ENCODE results near the gene FBXL12.
A peak's percentile ranks its signal among the peaks of the same experiment; 100 is the strongest.
"Not testable (repeated sequence)": the region's sequence is repeated elsewhere in the genome, so short reads cannot be mapped to it uniquely, and the experiment has no call there.

Gene FBXL12

DNA sequence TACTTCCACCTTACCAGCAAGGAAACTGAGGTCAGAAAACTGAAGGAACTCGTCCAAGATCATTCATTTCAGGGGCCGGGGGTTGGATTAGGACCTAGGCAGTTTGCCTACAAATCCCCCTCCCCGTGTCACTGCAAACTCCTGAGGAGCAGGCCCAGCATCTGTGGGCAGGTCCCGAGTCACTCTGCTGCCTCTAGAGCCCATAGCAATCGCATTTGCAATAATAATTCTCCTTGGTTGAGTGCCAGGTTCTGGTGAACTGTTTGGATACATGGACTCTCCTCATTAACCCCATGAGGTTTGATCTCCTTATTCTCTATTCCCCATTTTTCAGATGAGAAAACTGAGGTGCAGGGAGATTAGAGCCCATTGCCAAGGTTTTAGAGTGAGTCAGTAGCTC is 17.1 kb upstream of the FBXL12 start:
- no peak for FAIRE-seq

DNA sequence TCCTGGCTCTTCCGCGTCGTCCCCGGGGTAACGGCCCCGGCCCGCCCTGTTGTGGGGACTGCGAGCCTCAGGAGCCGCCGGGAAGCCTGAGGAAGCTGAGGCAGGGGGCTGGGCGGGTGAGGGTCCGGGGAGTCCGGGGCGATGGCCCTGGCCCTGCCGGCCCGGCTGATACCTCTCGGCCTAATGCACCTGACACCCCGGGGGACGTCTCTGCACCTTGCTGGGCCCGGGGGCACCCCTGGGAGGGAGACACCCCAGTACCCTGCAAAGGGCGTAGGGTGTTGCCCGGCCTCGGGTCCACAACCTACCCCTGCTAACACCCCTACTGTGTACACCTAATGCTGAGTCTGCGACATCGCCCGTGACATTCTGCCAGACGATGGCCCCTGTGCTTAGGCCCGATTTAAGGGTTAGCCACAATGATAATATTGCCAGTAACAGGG is 16.6 kb upstream of the FBXL12 start:
- FAIRE-seq: no peak

DNA sequence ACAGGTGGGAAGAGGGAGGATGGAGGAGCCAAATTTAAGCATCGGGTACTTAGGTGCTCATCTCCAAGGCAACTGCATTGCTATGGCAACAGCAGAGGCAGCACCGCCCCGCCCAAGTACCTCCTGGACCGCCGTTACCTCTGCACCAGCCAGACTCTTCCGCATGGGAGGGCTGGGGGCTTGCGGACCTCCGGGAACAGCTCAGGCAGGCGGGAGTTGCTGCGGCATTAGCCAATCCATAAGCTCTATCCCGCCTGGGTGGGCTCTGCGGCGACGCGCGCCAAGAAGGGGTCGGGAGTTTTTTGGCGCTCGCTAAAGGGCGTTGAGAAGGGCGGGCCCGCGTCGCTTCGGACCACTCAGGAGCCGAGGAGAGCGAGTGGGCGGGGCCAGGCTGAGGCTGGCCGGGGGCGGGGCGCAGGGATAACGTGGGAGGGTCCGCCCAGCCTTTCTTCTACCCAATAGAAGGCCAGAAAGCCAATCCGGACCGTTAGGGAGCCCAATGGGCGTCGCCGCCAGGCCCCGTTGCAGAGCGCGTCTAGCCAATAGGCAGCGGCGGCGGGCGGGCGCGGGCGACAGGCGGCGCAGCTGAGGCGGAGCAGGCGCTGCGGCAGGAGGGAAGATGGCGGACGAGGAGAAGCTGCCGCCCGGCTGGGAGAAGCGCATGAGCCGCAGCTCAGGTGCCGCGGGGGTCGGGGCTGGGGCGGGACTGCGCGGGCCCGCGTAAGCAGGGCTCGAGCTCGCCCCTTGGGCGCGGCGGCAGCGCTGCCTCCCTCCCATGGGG is 16.0 kb upstream of the FBXL12 start, which contains the start of gene PIN1:
Gene PIN1 (plus strand): TSS at position 593 of the 781 bp plus-strand sequence. CDS start 27 bp downstream, at position 620.
- peak; percentile 74 for FAIRE-seq

DNA sequence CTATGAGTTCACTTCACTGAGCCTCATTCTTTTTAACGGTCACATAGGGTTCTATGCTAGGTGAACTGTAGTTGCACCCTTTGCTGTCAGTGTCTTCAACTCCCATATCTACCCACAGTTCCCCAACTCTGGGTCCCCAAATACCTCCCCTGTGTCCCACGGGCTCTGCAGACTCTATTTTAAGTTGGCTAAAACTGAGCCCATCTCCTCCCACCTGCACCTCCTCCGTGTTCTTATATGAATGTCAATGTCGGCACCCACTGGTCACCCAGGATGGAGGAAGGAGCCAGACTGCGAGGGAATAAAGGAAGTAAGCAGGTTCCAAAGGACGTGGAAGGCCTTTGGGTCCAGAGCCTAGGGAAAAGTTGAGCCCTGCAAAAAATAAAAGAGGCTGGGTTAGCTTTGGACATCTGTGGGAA is 15.4 kb upstream of the FBXL12 start:
- FAIRE-seq: no peak

DNA sequence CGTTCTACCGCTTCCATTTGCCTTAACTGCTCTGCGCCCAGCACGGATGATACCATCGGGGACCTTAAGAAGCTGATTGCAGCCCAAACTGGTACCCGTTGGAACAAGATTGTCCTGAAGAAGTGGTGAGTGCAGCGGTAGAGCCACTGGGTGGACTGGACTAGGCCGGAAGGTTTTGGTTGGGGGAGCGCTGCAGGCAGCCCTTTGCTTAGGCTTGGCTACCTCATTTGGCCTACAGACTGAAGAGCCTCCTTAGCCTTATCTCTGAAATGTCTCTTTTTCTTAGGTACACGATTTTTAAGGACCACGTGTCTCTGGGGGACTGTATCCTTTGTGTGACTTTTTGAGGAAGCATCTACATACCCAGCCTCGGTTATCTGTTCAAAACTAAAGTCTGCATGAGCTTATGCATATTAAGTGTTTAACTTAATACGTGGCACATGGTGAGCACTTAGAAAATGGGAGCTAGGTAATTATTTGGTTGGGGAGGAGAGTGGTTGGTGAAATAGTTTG is 9.7 kb upstream of the FBXL12 start:
- no peak for FAIRE-seq

DNA sequence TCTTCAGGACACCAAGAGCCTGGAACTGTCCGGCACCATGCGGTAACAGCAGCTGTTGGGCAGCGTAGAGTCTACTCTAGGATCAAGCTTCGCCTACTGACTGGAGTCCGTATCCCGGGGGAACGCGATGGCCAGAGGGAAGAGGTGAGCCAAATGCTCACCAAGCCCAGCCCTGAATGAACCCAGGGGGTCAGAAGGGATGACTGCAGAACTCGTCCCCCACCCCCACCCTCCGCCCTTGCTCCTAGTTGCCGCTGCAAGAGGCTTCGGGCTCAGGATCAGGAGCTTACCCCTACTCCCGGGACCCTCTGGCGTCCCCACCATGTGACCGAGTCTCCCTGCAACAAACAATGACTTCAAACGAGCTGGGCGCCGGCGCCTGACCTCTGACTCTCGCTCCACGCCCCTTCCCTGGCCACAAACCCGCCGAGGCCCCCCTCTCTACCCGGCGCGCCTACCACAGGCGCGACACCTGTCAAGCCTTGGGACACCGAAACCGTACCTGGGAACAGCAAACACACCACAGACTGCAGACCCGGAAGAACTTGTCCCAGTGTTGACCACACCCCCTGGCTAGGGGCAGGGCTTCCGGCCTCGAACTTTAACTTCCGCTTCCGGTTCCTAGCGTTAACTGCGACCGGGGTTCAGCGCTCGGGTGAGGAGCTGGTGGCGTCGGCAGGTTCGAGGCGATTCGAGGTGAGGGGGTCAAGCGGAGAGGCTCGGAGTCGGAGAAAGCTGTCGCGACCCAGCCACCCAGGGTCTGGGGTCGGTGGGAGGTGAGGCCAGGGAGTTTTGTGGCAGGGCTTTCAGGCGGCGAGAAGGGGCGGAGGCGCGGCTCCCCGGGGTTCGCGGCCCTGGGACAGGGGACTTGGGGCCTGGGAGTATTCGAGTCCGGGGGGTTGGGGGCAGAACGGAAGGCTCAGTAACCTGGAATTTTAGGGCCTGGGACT is 8.7 kb upstream of the FBXL12 start, which contains the start of gene UBL5:
Gene UBL5 (plus strand): TSS at position 630 of the 950 bp plus-strand sequence. CDS start 420 bp downstream, outside the sequence.
- no peak for FAIRE-seq

DNA sequence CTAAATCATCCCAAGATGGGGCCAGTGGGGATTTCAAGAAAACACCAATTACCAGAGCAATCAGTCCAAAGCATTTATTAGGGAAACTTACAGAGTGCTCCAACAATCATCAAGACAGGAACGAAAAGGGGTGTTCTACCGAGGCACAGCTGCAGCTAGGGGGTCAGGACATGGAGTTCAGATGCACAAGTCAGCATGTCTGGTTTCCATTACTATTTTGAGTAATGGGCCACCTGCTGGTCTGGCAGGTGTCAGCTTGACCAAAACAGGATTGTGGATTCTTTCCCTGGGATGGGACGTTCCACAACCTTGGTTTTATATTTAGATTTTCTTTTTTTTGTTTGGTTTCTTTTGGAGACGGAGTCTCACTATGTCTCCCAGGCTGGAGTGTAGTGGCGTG is 4.9 kb upstream of the FBXL12 start:
- no peak for FAIRE-seq

DNA sequence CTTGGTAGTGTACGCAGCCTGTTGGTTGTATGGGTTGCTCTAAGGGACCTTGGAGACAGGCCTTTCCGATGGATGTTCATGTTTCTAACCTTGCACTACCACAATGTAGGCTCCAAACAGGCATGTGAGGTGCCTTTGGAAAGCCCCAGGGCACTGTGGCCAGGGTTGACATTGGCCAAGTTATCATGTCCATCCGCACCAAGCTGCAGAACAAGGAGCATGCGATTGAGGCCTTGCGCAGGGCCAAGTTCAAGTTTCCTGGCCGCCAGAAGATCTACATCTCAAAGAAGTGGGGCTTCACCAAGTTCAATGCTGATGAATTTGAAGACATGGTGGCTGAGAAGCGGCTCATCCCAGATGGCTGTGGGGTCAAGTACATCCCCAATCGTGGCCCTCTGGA is 1.2 kb upstream of the FBXL12 start:
- not testable (repeated sequence) for FAIRE-seq

DNA sequence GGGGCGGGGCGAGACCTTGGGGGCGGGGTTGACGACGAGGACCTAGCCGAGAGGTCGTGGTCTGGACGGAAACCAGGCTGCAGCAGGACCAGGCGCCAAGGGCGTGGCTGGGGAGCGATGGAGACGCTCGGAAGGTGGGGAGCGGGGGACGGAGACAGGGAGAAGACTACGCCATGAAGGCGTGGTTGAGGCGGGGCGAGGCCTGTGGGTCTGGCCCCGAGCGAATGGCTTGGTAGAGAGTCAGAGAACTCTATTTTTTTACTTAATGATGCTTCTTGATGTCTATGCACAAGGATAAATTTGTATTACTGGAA is 674 bp upstream of the FBXL12 start:
- no peak for FAIRE-seq

DNA sequence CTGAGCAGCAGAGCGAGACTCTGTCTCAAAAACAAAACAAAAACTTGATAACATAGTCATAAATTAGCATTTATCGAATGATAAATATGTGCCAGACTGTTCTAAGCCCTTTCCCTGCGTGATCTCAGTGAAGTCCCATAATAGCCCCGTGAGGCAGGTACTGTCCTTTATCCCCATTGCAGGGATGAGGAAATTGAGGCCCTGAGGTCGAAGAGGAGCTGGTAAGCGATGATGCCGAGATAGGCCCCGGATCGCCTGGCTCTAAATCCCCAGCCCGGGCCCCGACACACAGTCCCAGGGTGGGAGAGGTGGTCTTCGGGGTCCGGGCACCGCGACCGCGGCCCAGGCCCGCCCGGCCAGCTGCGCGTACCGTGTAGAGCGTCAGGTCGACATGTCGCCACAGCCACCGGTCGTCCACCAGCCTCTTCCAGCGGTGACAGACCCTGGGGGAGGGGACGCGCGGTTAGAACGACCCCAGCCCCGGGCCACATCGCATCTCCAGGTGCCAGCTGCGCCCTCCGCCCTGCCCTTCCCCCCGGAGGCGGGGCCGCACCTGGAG is 625 bp downstream of the FBXL12 start:
- no peak for FAIRE-seq

DNA sequence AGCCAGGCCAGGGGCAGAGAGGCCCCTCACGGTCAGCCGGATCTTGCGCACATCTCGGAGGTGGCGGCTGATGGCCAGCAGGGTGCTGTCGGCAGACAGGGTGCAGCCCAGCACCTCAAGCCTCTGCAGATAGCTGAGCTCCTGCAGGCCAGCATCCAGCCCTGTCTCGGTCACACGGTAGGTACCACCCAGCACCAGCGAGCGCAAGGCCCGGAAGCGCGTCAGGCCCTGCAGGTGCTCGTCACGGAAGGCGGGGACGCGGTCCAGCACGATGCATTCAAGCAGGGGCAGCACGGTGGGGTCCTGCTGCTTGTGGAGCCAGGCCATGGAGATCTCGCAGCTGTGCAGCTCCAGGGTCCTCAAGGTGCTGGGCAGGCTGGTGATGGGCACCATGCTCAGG is 7.7 kb downstream of the FBXL12 start:
- no peak for FAIRE-seq

DNA sequence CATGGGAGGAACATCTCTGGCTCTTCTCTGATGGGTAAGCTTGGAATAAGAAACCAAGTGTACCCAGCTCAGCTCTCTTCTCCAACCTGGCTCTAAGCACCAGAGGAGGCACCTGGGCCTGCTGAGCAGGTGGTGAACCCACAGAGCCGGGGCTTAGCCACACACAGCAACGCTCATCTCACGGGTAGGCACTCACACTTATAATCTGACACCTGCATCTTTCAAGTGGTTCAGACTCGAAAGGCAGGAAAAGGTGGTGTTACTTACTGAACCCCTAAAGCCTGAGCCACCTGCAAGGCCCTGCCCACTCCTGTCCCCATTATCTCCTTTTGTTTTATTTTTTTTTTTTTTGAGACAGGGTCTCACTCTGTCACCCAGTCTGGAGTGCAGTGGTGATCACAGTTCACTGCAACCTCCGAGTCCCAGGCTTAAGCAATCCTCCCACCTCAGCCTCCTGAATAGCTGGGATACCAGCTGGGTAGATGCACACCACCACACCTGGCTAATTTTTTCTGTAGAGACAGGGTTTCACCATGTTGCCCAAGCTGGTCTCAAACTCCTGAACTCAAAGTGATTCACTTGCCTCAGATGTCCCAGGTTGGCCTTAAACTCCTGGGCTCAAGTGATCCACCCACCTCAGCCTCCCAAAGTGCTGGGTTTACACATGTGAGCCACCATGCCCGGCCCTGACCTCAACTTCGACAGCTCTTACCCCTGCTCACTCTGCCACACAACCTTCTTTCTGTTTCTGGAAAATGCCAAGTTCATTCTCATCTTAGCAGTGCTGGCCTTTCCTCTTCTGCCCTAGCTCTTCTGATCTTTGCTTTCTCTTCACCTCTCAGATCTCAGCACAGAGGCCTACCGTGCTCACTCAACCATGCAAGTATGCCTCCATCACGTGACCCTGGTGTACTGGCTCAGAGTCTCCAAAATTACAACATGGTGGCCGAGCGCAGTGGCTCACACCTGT is 9.7 kb downstream of the FBXL12 start:
- FAIRE-seq: no peak

DNA sequence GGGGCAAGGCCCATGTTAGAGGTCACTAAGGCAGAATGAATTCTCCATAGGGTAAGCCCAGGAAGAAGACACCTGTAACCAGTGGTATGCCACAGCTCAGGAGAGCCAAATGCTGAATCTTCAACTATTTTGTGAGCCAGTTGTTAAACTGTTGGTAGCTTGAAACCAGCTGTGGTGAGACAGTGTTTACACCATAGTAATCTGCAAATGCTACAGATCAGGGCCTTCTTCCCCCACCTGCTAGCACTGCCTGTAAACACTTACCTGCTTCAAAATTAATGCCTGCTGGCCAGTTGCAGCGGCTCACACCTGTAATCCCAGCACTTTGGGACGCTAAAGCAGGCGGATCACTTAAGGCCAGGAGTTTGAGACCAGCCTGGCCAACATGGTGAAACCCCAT is 12.1 kb downstream of the FBXL12 start:
- FAIRE-seq: no peak

DNA sequence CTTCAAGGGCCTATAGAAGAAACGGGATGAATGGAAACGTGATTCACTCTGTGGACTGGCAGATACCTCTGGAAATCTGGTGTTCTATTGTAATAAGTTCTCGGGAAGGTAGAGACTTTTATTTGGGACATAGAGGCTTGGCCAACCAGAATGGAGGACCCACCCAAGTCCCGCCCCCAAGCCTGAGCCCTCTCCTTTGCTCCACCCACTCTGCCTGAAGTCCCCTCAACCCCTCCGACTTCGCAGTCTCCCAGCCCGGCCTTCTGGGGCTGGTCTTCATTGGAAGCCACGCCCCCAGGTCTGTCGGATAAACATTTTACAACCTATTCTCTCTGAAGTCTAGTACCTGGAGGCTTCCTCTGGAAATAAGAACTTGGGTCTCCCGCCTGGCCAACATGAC is 16.9 kb downstream of the FBXL12 start:
- no peak for FAIRE-seq

DNA sequence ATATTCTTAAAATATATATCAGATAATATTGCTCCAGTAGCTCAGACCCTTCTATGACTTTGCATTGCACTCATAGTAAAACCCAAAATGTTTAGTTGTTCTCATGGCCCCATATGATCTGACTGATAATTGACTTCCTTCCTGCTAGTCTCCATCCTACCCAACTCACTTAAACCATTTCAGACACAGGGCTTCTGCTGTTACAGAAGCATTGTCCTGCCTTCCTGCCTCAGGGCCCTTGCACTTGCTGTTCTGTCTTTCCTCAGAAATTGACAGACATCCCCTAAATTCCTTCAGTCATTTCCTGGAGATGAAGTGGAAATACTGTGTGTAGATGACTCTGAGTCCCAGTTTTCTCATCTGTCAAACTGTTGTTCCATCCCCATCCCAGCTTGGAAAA is 19.7 kb downstream of the FBXL12 start:
- FAIRE-seq: no peak

DNA sequence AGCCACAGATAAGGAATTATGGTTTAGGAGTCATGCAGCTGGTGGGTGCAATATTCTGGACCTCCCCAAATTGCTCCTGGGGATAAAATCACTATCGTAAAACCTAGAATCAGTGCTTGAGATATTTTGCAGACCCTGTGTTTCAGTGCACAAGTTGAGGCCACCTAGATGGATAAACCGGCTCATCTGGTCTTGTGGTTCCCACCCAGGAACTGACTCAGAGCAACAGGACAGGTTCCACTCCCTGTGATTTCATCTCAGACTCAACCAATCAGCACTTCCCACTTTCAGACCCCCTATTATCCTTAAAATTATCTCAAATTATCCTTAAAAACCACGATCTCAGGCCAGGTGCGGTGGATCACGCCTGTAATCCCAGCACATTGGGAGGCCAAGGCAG is 21.0 kb downstream of the FBXL12 start:
- no peak for FAIRE-seq

DNA sequence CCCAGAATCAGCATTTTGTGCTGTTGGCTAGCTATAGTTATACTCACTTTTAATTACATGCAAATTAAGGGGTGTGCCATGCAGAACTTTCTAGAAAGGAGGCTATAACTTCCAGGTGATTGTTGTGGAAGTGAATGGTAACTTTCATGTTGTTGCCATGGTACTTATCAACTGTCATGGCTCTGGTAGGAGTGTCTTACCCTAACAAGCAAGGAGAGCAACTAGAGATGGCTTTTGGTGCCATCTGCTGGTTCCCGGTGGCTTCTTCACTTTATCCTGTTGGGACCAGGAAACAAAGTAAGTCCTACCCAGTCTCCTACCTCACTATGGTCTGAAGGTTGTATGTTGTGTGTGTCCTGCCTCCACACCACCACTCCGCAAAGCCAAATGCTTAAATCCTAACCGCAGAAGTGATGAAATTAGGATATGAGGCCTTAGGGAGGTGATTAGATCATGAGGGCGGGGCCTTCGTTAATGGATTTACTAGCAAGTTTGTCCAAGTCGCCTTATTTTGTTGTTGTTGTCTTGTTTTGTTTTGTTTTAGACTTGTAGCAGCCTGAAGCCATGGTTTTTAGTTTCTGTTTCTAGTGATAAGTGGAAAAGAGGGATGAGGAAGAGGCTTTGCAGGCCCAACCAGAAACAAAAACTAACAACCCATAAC is 22.6 kb downstream of the FBXL12 start:
- FAIRE-seq: peak; percentile 94

DNA sequence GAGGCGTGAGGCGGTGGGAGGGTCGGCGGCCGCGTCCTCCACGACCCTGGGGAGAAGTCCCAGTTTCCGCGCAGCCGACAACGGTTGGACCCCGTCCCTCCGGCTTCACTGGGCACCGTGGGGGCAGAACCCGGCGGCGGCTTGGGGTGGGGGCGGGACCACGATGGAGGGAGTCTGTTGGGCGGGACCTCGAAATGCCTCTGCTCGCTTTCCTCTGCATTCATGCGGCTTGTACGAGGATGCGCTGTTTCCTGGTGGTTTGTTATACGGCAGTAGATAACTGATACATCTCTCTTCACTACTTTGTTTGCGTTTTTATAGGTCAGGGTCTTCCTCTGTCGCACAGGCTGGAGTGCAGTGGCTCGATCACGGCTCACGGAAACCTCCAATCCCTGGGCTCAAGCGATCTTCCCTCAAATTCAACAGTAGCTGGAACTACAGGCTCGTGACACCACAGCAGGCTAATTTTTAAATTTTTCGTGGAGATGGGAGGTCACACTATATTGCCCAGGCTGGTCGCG is 25.7 kb downstream of the FBXL12 start:
- FAIRE-seq: no peak

DNA sequence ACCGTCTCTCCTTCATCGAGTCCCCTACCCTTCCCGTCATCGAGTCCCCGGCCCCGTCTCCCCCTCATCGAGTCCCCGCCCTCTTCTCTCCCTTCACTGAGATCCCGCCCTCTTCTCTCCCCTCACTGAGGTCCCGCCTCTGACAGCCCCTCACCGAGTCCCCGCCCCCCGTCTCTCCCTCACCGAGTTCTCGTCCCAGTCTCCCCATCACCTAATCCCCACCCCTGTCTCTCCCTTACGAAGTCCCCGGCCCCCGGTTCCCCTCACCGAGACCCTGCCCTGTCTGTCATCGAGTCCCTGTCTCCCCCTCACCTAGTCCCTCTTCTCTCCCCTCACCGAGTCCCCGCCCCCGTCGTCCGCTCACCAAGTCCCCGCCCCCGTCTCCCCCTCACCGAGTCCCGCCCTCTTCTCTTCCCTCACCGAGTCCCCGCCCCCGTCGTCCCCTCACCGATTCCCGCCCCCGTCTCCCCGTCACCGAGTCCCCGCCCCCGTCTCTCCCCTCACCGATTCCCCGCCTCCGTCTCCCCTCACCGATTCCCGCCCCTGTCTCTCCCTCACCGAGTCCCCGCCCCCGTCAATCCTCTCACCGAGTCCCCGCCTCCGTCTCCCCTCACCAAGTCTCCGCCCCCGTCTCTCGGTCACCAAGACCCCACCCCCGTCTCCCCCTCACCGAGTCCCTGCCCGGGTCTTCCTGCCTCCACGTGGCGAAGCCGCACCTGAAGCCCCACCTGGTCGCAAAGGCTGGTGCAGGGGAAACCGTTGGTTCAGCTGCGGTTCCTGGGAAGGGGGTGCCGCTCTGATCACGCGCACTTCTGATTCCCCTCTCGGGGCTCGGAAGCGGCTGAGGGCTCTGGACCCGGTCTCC is 26.4 kb downstream of the FBXL12 start:
- FAIRE-seq: no peak

DNA sequence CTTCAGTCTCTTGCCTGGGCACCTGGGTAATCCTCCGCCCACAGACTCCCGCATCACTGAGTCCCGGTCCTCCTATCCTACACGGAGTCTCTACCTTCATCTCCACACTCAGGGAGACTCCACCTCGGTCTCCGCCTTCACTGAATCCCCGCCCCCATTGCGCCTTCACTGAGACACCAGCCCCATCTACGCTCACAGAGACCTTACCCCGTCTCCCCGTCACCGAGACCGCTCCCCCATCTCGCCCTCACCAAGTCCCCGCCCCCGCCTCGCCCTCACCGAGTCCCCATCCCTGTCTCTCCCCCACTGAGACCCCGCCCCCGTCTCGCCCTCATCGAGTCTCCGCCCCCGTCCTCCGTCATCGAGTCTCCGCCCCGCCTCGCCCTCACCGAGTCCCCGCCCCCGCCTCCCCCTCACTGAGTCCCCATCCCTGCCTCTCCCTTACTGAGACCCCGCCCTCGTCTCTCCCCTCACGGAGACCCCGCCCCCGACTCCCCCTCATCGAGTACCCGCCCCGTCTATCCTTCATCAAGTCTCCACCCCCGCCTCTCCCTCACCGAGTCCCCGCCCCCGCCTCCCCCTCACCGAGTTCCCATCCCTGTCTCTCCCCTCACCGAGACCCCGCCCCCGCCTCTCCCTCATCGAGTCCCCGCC is 27.2 kb downstream of the FBXL12 start:
- FAIRE-seq: no peak
